Caco-2 (cell line): Measurements from ENCODE around the gene SNX5. TPM values are rescaled to one million over a fixed set of nuclear protein-coding genes. Genes with fewer than 3 reads are reported as not detected.
A peak's percentile ranks its signal among the peaks of the same experiment; 100 is the strongest.

Experiments used
- BruUV-seq: library from RNA; stranded (reverse); fragments of 400-500 nt; replicated peaks from 2 replicates; lab custom pipeline; 2021; lab: Mats Ljungman, UMichigan
- CTCF ChIA-PET: fragments of 300-600 bp; sonication (Branson Sonifier 250); formaldehyde crosslinking; loops from one replicate; lab custom pipeline; 2022; ENCODE audit warnings: antibody characterized with exemption; lab: Charles Lee
- POLR2A ChIA-PET: fragments of 300-600 bp; sonication (Branson Sonifier 250); formaldehyde crosslinking; loops from one replicate; lab custom pipeline; 2022; ENCODE audit warnings: antibody characterized with exemption; lab: Charles Lee
- DNase-seq, 2 experiments: peaks; one replicate each; pipeline versions ENCODE4 v3.0.0 to v3.0.0-alpha.2; 2020 to 2022
- H3K27me3 ChIP-seq: replicated peaks from 2 replicates; pipeline ENCODE4 v1.6.0; 2011; ENCODE audit warnings: low read length; ENCODE audit not compliant: control insufficient read depth, insufficient read depth
- H3K36me3 ChIP-seq: 2 replicates; pipeline ENCODE4 v1.5.1; 2011; ENCODE audit warnings: low read length; ENCODE audit not compliant: control insufficient read depth, insufficient read depth
- H3K4me1 ChIP-seq: fragments of 250-450 bp; sonication (Bioruptor Pico); 2 replicates; pipeline ENCODE4 v1.5.1; 2020; ENCODE audit warnings: mild to moderate bottlenecking
- H3K4me3 ChIP-seq: 2 replicates; pipeline ENCODE4 v1.5.1; 2011; ENCODE audit warnings: low read depth, mild to moderate bottlenecking, control low read depth, low read length
- H3K9me3 ChIP-seq: fragments of 250-450 bp; sonication (Bioruptor Pico); 2 replicates; pipeline ENCODE4 v1.5.1; 2020; ENCODE audit warnings: mild to moderate bottlenecking, moderate library complexity
- H3K27ac Mint-ChIP-seq: one replicate; pipeline ENCODE4 v1.8.0; 2022; ENCODE audit warnings: mixed read lengths; ENCODE audit not compliant: unreplicated experiment
- H3K27me3 Mint-ChIP-seq: one replicate; pipeline ENCODE4 v1.8.0; 2022; ENCODE audit warnings: mixed read lengths; ENCODE audit not compliant: insufficient read depth, unreplicated experiment
- H3K36me3 Mint-ChIP-seq: one replicate; pipeline ENCODE4 v1.8.0; 2022; ENCODE audit warnings: mild to moderate bottlenecking, mixed read lengths; ENCODE audit not compliant: insufficient read depth, unreplicated experiment
- H3K4me1 Mint-ChIP-seq: one replicate; pipeline ENCODE4 v1.8.0; 2022; ENCODE audit warnings: low read depth, mixed read lengths; ENCODE audit not compliant: unreplicated experiment
- H3K4me3 Mint-ChIP-seq: one replicate; pipeline ENCODE4 v1.8.0; 2022; ENCODE audit warnings: mild to moderate bottlenecking, moderate library complexity, mixed read lengths; ENCODE audit not compliant: unreplicated experiment
- H3K9me3 Mint-ChIP-seq: one replicate; pipeline ENCODE4 v1.8.0; 2022; ENCODE audit warnings: mixed read lengths; ENCODE audit not compliant: unreplicated experiment
- CTCF ChIP-seq, 2 experiments: fragments of 200-600 bp in 1 of 2; IDR thresholded peaks; 1 replicate in 1 of 2; 2 replicates in 1 of 2; pipeline versions ENCODE4 v1.5.1 to v1.8.0; 2011 to 2022; ENCODE audit warnings: antibody characterized with exemption in 1 of 2, control low read depth in 1 of 2, inconsistent platforms in 1 of 2, low read depth in 1 of 2, low read length in 1 of 2, mild to moderate bottlenecking in 1 of 2, moderate library complexity in 1 of 2; ENCODE audit not compliant: insufficient read depth in 1 of 2, severe bottlenecking in 1 of 2, unreplicated experiment in 1 of 2
- intact Hi-C: fragments of 100-400 bp; cut with micrococcal nuclease; formaldehyde crosslinking; loops from one replicate; pipeline ENCODE4 v1.10.0; 2022; ENCODE audit not compliant: unreplicated experiment
- total RNA-seq: library from RNA; stranded (reverse); gene quantifications from 2 replicates; pipeline ENCODE4 v1.2.3, GENCODE V29; 2022

The SNX5 gene
- total RNA-seq, 1 experiment from 2014 or later = 299 TPM

DNA sequence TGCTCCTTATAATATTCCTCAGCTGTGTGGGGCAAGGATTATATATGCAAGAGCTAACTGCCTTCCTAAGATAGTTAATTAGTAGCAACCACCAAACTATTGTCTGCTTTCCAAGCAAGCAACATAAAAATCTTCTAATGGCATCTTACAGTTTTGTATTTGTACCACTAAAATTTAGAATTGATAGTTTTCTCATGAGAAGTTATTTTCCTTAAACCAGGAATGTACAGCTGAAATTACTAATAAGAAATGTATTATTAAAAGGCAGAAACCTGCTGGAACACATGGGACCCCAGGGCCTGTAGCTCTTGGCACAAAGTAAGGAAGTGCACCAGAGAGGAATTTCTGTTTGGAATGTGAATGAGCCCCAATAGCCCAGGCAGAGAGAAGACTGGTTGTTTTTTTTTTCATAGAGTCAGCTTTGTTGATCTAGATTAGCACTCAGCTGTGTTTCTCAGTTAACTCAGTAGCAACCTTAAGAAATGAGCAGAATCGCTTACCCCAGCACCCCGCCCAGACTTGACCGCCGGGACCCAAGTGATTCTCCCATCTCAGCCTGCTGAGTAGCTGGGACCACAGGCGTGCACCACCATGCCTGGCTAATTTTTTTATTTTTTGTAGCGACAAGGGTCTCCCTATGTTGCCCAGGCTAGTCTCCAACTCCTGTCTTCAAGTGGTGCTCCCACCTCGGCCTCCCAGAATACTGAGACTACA is 2.9 kb upstream of the SNX5 start:
- peak in 1 of 2 experiments; percentile 40 for DNase-seq
- CTCF ChIA-PET = interaction anchor here (0.6 to 1.1 kb wide), 3 partner anchors 11 to 14 kb away, joined by 3 to 6 read pairs (median 3); no protein-coding TSS in a partner anchor

DNA sequence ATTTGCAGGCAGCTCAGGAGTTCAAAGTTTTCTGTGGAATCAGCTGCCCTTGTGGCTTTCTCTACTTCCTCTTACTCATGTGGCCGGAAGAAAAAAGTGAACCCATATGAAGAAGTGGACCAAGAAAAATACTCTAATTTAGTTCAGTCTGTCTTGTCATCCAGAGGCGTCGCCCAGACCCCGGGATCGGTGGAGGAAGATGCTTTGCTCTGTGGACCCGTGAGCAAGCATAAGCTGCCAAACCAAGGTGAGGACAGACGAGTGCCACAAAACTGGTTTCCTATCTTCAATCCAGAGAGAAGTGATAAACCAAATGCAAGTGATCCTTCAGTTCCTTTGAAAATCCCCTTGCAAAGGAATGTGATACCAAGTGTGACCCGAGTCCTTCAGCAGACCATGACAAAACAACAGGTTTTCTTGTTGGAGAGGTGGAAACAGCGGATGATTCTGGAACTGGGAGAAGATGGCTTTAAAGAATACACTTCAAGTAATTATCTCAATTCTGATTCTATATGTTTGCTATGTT is 1.4 kb upstream of the SNX5 start:
- peak overlapping the region; percentile 99 for H3K27ac Mint-ChIP-seq
- Histone ChIP-seq H3K4me1 (peaks cover 38% of the 10 kb centered on the region), H3K4me3 (peak overlapping the region; percentile 72), H3K27me3 (no peaks in the 10 kb centered on the region), H3K36me3 (no peaks in the 10 kb centered on the region; the same call in 1 of the 2 replicates), H3K9me3 (no peaks in the 10 kb centered on the region)
- POLR2A ChIA-PET = interaction anchor here (1.1 to 2.5 kb wide), 2 partner anchors 11 to 14 kb away, joined by 3 to 13 read pairs; no protein-coding TSS in a partner anchor
- peak in 1 of 2 experiments; percentile 31 for DNase-seq
- peaks cover 18% of the 10 kb centered on the region for H3K4me1 Mint-ChIP-seq
- H3K36me3 Mint-ChIP-seq = peaks cover 88% of the 10 kb centered on the region
- H3K27me3 Mint-ChIP-seq = no peaks in the 10 kb centered on the region
- intact Hi-C loops = loop anchor here (1.0 to 5.0 kb wide), 5 partner anchors 15 to 403 kb away; partner anchors contain the start of genes KAT14 and PET117
- no peaks in the 10 kb centered on the region for H3K9me3 Mint-ChIP-seq
- CTCF ChIA-PET = interaction anchor here (3.7 kb wide), 1 partner anchor 12 kb away, joined by 21 read pairs; no protein-coding TSS in a partner anchor
- peak overlapping the region; percentile 93 for H3K4me3 Mint-ChIP-seq
- TSS peak; percentile 46 for BruUV-seq
- no peak for TF ChIP-seq CTCF (IDR thresholded peaks at IDR 0.05; ENCODE audit: insufficient read depth in 1 of 2, low read depth in 1 of 2, low read length in 1 of 2, severe bottlenecking in 1 of 2, unreplicated experiment in 1 of 2)

More for the DNA sequence above, 2.9 kb upstream of the SNX5 start:
- intact Hi-C loops = no loop called here
- Mint-ChIP-seq H3K9me3 (no peaks in the 10 kb centered on the region), H3K27ac (peak overlapping the region; percentile 99), H3K27me3 (no peaks in the 10 kb centered on the region), H3K4me3 (peak overlapping the region; percentile 93), H3K4me1 (peaks cover 20% of the 10 kb centered on the region), H3K36me3 (peaks cover 87% of the 10 kb centered on the region)
- TF ChIP-seq CTCF (IDR thresholded peaks at IDR 0.05; ENCODE audit: insufficient read depth in 1 of 2, low read depth in 1 of 2, low read length in 1 of 2, severe bottlenecking in 1 of 2, unreplicated experiment in 1 of 2) = no peak
- BruUV-seq = no TSS peak
- no peaks in the 10 kb centered on the region for H3K9me3 ChIP-seq
- H3K4me3 ChIP-seq = peak overlapping the region; percentile 72
- H3K27me3 ChIP-seq = no peaks in the 10 kb centered on the region
- H3K4me1 ChIP-seq = peaks cover 24% of the 10 kb centered on the region
- POLR2A ChIA-PET = interaction anchor here (0.5 to 0.8 kb wide), 3 partner anchors 13 to 23 kb away, joined by 3 to 4 read pairs (median 4); no protein-coding TSS in a partner anchor
- peaks cover 1% of the 10 kb centered on the region; the same call in 1 of the 2 replicates for H3K36me3 ChIP-seq

DNA sequence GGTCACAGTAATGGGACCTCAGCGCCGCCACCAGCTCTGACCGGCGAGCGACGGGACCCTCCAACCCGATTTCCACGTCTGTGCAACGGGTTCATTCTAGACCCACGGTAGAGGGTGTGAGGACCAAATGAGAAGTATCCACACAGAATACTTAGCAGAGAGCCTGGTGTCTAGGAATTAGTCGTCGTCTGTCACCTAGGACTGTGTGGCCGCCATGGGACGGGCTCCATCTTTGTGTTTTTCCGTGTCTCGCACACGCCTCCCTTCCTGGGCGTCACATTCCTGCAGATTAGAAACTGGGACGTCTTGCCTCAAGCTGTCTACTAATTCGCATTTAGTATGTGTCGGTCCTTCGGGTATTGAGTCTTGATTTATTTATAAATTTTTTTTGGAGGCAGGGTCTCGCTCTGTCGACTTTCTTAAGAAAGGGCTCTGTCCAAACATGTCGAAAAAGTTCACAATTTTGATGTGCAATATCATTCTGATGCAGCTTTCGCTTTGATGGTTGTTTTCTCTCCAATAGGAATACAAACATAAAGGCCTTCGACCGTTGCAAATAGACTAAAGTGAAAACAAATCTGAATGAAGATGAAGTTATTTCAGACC is 787 bp upstream of the SNX5 start:
- CTCF ChIA-PET = interaction anchor here (3.7 kb wide), 1 partner anchor 11 kb away, joined by 21 read pairs; no protein-coding TSS in a partner anchor
- peak overlapping the region; percentile 99 for H3K27ac Mint-ChIP-seq
- intact Hi-C loops = loop anchor here (1.0 to 5.0 kb wide), 4 partner anchors 16 to 402 kb away; partner anchors contain the start of genes KAT14 and PET117

More for the DNA sequence above, 787 bp upstream of the SNX5 start:
- Mint-ChIP-seq H3K9me3 (no peaks in the 10 kb centered on the region), H3K4me1 (peaks cover 23% of the 10 kb centered on the region), H3K4me3 (peak overlapping the region; percentile 93), H3K27me3 (no peaks in the 10 kb centered on the region), H3K36me3 (peaks cover 90% of the 10 kb centered on the region)
- H3K36me3 ChIP-seq = no peaks in the 10 kb centered on the region; the same call in 1 of the 2 replicates
- no peaks in the 10 kb centered on the region for H3K9me3 ChIP-seq
- BruUV-seq = no TSS peak
- H3K27me3 ChIP-seq = no peaks in the 10 kb centered on the region
- peak overlapping the region; percentile 72 for H3K4me3 ChIP-seq
- TF ChIP-seq CTCF (IDR thresholded peaks at IDR 0.05; ENCODE audit: insufficient read depth in 1 of 2, low read depth in 1 of 2, low read length in 1 of 2, severe bottlenecking in 1 of 2, unreplicated experiment in 1 of 2) = no peak
- H3K4me1 ChIP-seq = peaks cover 44% of the 10 kb centered on the region
- peak; percentile 60 to 63 for DNase-seq
- POLR2A ChIA-PET = interaction anchor here (0.6 to 2.5 kb wide), 3 partner anchors 11 to 175 kb away, joined by 3 to 13 read pairs (median 5); no protein-coding TSS in a partner anchor
